Endothelial cell of umbilical vein (primary cell): ENCODE data around the gene PRLR.

Experiments used
- CTCF ChIP-seq, 2 donors: IDR thresholded peaks; 1 replicate in 1 of 2; 2 replicates in 1 of 2; pipeline ENCODE4 v1.5.1; 2011; ENCODE audit warnings: low read length in 2 of 2, mild to moderate bottlenecking in 2 of 2, moderate library complexity in 2 of 2, control low read depth in 1 of 2, inconsistent platforms in 1 of 2, low read depth in 1 of 2; ENCODE audit not compliant: insufficient read depth in 1 of 2; ENCODE audit errors: extremely low read depth in 1 of 2
- GATA2 ChIP-seq: IDR thresholded peaks from 2 replicates; pipeline ENCODE4 v1.7.0; 2011; ENCODE audit warnings: low read depth, mild to moderate bottlenecking, moderate library complexity, mixed read lengths, low read length; ENCODE audit not compliant: insufficient read length, insufficient read depth
- POLR2AphosphoS5 ChIP-seq: IDR thresholded peaks from 2 replicates; pipeline ENCODE4 v1.6.1; 2012; ENCODE audit warnings: low read depth, mild to moderate bottlenecking, control low read depth, low read length, moderate library complexity; ENCODE audit not compliant: insufficient read depth

GRCh38 chr5:35122819-35123218 is 107.5 kb downstream of the PRLR start:
- no peak for TF ChIP-seq GATA2
- TF ChIP-seq CTCF (IDR thresholded peaks at IDR 0.05; ENCODE audit: extremely low read depth in 1 of 2, insufficient read depth in 1 of 2, low read depth in 1 of 2, low read length in 2 of 2): no peak
- no peak for TF ChIP-seq POLR2AphosphoS5
